ENCODE measurements around the gene HMX3. TPM values are rescaled to one million over a fixed set of nuclear protein-coding genes. Genes with fewer than 3 reads are reported as not detected.

HMX3 gene
- total and polyA plus RNA-seq, 2 of the 8 experiments (the other 6 are each of a cell fraction or from before 2014, with no cell fraction given): 0.05 TPM; not detected in 1

DNA sequence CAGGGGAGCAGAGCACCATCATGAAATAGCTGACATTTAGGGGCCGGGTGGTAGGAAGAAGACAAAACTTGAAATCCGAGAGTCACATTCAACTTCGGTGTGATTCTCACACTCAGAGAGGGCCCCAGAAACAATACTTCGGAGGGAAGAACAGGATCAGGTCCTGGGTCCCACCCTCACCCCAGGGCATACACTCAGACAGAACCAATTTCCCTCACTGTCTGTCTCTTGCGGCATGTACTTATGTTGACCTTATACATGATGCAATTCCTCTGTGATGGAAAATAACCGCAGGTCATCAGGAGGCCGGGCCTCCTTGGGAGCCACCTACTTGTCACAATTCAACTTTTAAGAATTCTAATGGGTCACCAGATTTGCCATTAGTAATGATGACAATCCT lies 26.3 kb upstream of the HMX3 start:
- H3K18ac ChIP-seq (ENCODE audit: extremely low read depth, low read length): no peak overlapping the region
- H2BK5ac ChIP-seq (ENCODE audit: low read depth, low read length): no peak overlapping the region
- peak overlapping the region; percentile 62 for H2AFZ ChIP-seq (ENCODE audit: low read length)
- H3K56ac ChIP-seq (replicated peaks; ENCODE audit: insufficient read length, low read depth, low read length): no peak overlapping the region
- DNase-seq (ENCODE audit: low read depth in 1 of 2, low spot score in 2 of 2) (no peak), FAIRE-seq (no peak)
- no peak overlapping the region for H3K14ac ChIP-seq (ENCODE audit: insufficient read length)
- no peaks in the 10 kb centered on the region for H3K23me2 ChIP-seq (ENCODE audit: low read depth, low read length)
- H2AK5ac ChIP-seq (ENCODE audit: low read depth, low read length): no peak overlapping the region
- no peak overlapping the region for H3K27ac ChIP-seq (ENCODE audit: low read depth, low read length)
- H3K9ac ChIP-seq (replicated peaks in 1 of 4; ENCODE audit: extremely low read depth in 1 of 4, low read depth in 3 of 4, low read length in 3 of 4): no peak overlapping the region
- H3K27me3 ChIP-seq (replicated peaks in 1 of 4; ENCODE audit: control insufficient read depth in 3 of 4, extremely low read depth in 1 of 4, insufficient read depth in 3 of 4, low read length in 3 of 4): no peaks in the 10 kb centered on the region
- no peak for TF ChIP-seq SIN3A (conservative IDR thresholded peaks at IDR 0.05 in 1 of 2, IDR thresholded peaks at IDR 0.05 in 1 of 2; ENCODE audit: low read depth in 1 of 2, low read length in 2 of 2)
- 0 out of 2 replicates have a peak, but pooled peaks have one; percentile 40 for TF ChIP-seq CEBPB (IDR thresholded peaks at IDR 0.05; ENCODE audit: low read depth, low read length)
- TF ChIP-seq SIRT6 (IDR thresholded peaks at IDR 0.05; ENCODE audit: low read length): no peak
- H3K4ac ChIP-seq (replicated peaks; ENCODE audit: insufficient read length, low read depth, low read length): no peak overlapping the region
- no peaks in the 10 kb centered on the region for H3K9me3 ChIP-seq (ENCODE audit: insufficient read depth in 2 of 2, low read depth in 1 of 2, low read length in 1 of 2)
- no peak overlapping the region for H2BK12ac ChIP-seq (ENCODE audit: low read depth, low read length)
- H4K8ac ChIP-seq (ENCODE audit: extremely low read depth, insufficient read depth, low read length): no peak overlapping the region
- H3K4me3 ChIP-seq (ENCODE audit: extremely low read depth in 1 of 4, insufficient read depth in 2 of 4, low read depth in 3 of 4, low read length in 4 of 4): no peak overlapping the region
- H3K36me3 ChIP-seq (ENCODE audit: control insufficient read depth in 2 of 4, insufficient read depth in 4 of 4, low read length in 3 of 4): no peaks in the 10 kb centered on the region
- no peak overlapping the region for H3K23ac ChIP-seq (ENCODE audit: insufficient read length)
- H4K5ac ChIP-seq (ENCODE audit: insufficient read length, low read depth, low read length): no peak overlapping the region
- no peak overlapping the region for H2BK120ac ChIP-seq (replicated peaks; ENCODE audit: low read depth, low read length)
- peaks cover 0 to 5% (median 3%) of the 10 kb centered on the region in 4 experiments; a peak in 4 of 7 replicates for H3K4me1 ChIP-seq (replicated peaks in 1 of 4; ENCODE audit: control insufficient read depth in 3 of 4, insufficient read depth in 4 of 4, low read length in 3 of 4)
- ChIA-PET POLR2A (ENCODE audit: partially characterized antibody) (no interaction called here), CTCF (ENCODE audit: partially characterized antibody) (interaction anchor here (1.5 kb wide), 1 partner anchor 10 kb away, joined by 3 read pairs; no protein-coding TSS in a partner anchor)
- H2BK15ac ChIP-seq (ENCODE audit: low read length): no peak overlapping the region
- H3K79me2 ChIP-seq (ENCODE audit: control insufficient read depth in 1 of 2, insufficient read depth in 2 of 2, low read length in 2 of 2): no peaks in the 10 kb centered on the region
- H3K4me2 ChIP-seq (ENCODE audit: insufficient read depth in 1 of 2, low read depth in 2 of 2, low read length in 2 of 2): no peak overlapping the region
- no peak overlapping the region for H4K91ac ChIP-seq (replicated peaks; ENCODE audit: insufficient read length, low read length)
- H2BK20ac ChIP-seq (ENCODE audit: low read length): no peak overlapping the region
- WGBS, 2 experiments (ENCODE audit: extremely low coverage in 1 of 2, insufficient coverage in 1 of 2, insufficient read length in 1 of 2, insufficient replicate concordance in 2 of 2, low coverage in 1 of 2, low lambda C conversion rate in 2 of 2, missing lambda C conversion rate in 1 of 2): 80% methylated on average over 7 of the region's 7 CpGs; no CpG with 5 or more reads in 1 of the 2 experiments
- H4K20me1 ChIP-seq (replicated peaks in 1 of 2; ENCODE audit: control insufficient read depth in 1 of 2, insufficient read depth in 2 of 2, low read length in 2 of 2): no peaks in the 10 kb centered on the region
- no peaks in the 10 kb centered on the region for H3K79me1 ChIP-seq (ENCODE audit: low read depth, low read length)
